Measurements from ENCODE around the gene RNF212B.

The RNF212B gene

DNA sequence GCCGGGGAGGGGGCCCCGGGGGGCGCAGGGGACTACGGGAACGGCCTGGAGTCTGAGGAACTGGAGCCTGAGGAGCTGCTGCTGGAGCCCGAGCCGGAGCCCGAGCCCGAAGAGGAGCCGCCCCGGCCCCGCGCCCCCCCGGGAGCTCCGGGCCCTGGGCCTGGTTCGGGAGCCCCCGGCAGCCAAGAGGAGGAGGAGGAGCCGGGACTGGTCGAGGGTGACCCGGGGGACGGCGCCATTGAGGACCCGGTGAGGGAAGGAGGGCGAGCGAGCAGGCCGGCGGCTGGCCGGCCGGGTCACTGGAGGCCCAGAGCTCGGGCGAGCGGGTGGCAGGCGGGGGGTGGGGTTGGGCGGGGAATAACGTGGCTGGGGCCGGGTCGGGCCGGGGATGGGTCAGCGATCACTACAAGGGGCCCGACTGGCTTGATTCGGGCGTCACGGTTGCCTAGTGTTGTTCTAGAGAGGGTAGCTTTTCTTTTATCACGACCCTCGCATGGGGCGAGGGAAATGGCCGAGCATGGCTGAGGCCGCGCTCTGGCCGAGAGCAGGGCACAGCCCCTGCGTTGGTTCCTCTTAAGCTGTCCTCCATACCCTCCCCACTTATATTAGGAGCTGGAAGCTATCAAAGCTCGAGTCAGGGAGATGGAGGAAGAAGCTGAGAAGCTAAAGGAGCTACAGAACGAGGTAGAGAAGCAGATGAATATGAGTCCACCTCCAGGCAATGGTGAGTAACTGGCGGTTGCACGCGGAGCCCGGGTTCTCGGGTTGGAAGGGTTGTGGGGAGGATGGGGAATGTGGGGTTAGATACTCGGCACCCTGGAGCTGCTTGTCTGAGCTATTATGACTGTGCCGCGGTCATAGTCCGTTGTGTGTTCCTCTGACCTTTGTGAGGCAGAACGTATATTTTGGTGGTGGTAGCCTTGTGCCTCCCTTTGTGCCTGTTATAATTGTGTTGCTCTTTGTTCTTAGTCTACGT is 84.1 kb downstream of the RNF212B start:
- DNase-seq, result peak; percentile 80 to 83

Data from activated T-cell treated with anti-CD3 and anti-CD28 coated beads, Interleukin-2, amount 50 U/mL, for 48 hours (primary cell).